HepG2 (cell line): Measurements from ENCODE around the gene OTUD1. TPM values are rescaled to one million over a fixed set of nuclear protein-coding genes. Genes with fewer than 3 reads are reported as not detected.

ENCODE experiments used
- DNMT1 ChIP-seq: sonication (generic); formaldehyde crosslinking; IDR thresholded peaks from 2 replicates; pipeline ENCODE4 v1.5.1; 2020; ENCODE audit warnings: mild to moderate bottlenecking, missing genetic modification reagents
- GABPB1 ChIP-seq: IDR thresholded peaks from 2 replicates; pipeline ENCODE4 v1.6.1; 2016; ENCODE audit warnings: mild to moderate bottlenecking, missing genetic modification reagents, moderate library complexity, missing compliant biosample characterization
- HNRNPK ChIP-seq: fragments of 200-400 bp; formaldehyde crosslinking; IDR thresholded peaks from 2 replicates; pipeline ENCODE4 v1.6.1; 2018; ENCODE audit warnings: low read length, low read depth, moderate library complexity, mild to moderate bottlenecking; ENCODE audit not compliant: poor library complexity, severe bottlenecking
- MBD4 ChIP-seq: IDR thresholded peaks from 2 replicates; pipeline ENCODE4 v1.6.1; 2012; ENCODE audit warnings: low read length, inconsistent platforms, borderline replicate concordance
- SAFB2 ChIP-seq: sonication (generic); formaldehyde crosslinking; IDR thresholded peaks from 2 replicates; pipeline ENCODE4 v1.5.1; 2020; ENCODE audit warnings: missing genetic modification reagents, low read depth, mild to moderate bottlenecking, borderline replicate concordance
- SIX4 ChIP-seq: sonication (generic); formaldehyde crosslinking; IDR thresholded peaks from 2 replicates; pipeline ENCODE4 v1.4.0; 2020; ENCODE audit warnings: missing genetic modification reagents
- ZBTB42 ChIP-seq: sonication (generic); formaldehyde crosslinking; IDR thresholded peaks from 2 replicates; pipeline ENCODE4 v1.5.0; 2020; ENCODE audit warnings: mild to moderate bottlenecking, missing genetic modification reagents
- ZBTB7B ChIP-seq: sonication (generic); formaldehyde crosslinking; IDR thresholded peaks from 2 replicates; pipeline ENCODE4 v1.4.0; 2020; ENCODE audit warnings: missing genetic modification reagents
- ZFX ChIP-seq: sonication (generic); formaldehyde crosslinking; IDR thresholded peaks from 2 replicates; pipeline ENCODE4 v1.4.0; 2020; ENCODE audit warnings: mild to moderate bottlenecking, low read depth, missing genetic modification reagents, moderate library complexity
- ZNF10 ChIP-seq: sonication (generic); formaldehyde crosslinking; IDR thresholded peaks from 2 replicates; pipeline ENCODE4 v1.4.0; 2020; ENCODE audit warnings: mild to moderate bottlenecking, low read depth, missing genetic modification reagents, borderline replicate concordance
- ZNF350 ChIP-seq: sonication (generic); formaldehyde crosslinking; IDR thresholded peaks from 2 replicates; pipeline ENCODE4 v1.4.0; 2020; ENCODE audit warnings: mild to moderate bottlenecking, low read depth, missing genetic modification reagents, borderline replicate concordance
- ZNF777 ChIP-seq: sonication (generic); formaldehyde crosslinking; IDR thresholded peaks from 2 replicates; pipeline ENCODE4 v1.4.0; 2020; ENCODE audit warnings: missing genetic modification reagents
- ZNF891 ChIP-seq: sonication (generic); formaldehyde crosslinking; IDR thresholded peaks from 2 replicates; pipeline ENCODE4 v1.5.0; 2020; ENCODE audit warnings: mild to moderate bottlenecking, missing genetic modification reagents
- polyA plus RNA-seq, 8 experiments: library from polyadenylated mRNA; depleted of rRNA in 3 of 8; stranded (reverse) in 7 of 8; unstranded in 1 of 8; fragments of >200 nt; fragmentation: Illumina TruSeq in 4 of 8; extraction: Trizol in 4 of 8; gene quantifications; 2 replicates each; pipeline versions ENCODE4 v1.2.1 to v1.2.3, GENCODE V29; 2011 to 2016; ENCODE audit warnings: low read depth in 4 of 8, missing spikeins in 1 of 8, mixed read lengths in 1 of 8; ENCODE audit not compliant: insufficient read depth in 1 of 8
- total RNA-seq, 5 experiments: library from RNA; depleted of rRNA; stranded (reverse); fragments of >200 nt; fragmentation: Illumina TruSeq; extraction: Trizol; gene quantifications; 2 replicates each; pipeline ENCODE4 v1.2.3, GENCODE V29; 2016; ENCODE audit warnings: low read depth in 1 of 5
- TF ChIP-seq, protein P1 (sequence below): IDR thresholded peaks from 2 replicates; pipeline ENCODE4 v1.6.1; 2016; ENCODE audit warnings: mild to moderate bottlenecking, missing biosample characterization, missing genetic modification reagents
- TF ChIP-seq, protein P2 (sequence below): sonication (generic); formaldehyde crosslinking; IDR thresholded peaks from 2 replicates; pipeline ENCODE4 v1.8.1; 2022; ENCODE audit warnings: mild to moderate bottlenecking, missing genetic modification reagents
- TF ChIP-seq, protein P3 (sequence below): sonication (generic); formaldehyde crosslinking; IDR thresholded peaks from 2 replicates; pipeline ENCODE4 v1.5.1; 2020; ENCODE audit warnings: mild to moderate bottlenecking, moderate library complexity, missing genetic modification reagents
- TF ChIP-seq, protein P4 (sequence below): sonication (generic); formaldehyde crosslinking; IDR thresholded peaks from 2 replicates; pipeline ENCODE4 v1.5.0; 2020; ENCODE audit warnings: mild to moderate bottlenecking, missing genetic modification reagents, borderline replicate concordance
- TF ChIP-seq, protein P5 (sequence below): sonication (generic); formaldehyde crosslinking; IDR thresholded peaks from 2 replicates; pipeline ENCODE4 v1.4.0; 2020; ENCODE audit warnings: missing genetic modification reagents, mild to moderate bottlenecking, borderline replicate concordance

Gene OTUD1
- total and polyA plus RNA-seq, 2 of the 13 experiments (the other 11 are each of a cell fraction or from before 2014, with no cell fraction given) = 1.2 to 1.4 TPM

DNA sequence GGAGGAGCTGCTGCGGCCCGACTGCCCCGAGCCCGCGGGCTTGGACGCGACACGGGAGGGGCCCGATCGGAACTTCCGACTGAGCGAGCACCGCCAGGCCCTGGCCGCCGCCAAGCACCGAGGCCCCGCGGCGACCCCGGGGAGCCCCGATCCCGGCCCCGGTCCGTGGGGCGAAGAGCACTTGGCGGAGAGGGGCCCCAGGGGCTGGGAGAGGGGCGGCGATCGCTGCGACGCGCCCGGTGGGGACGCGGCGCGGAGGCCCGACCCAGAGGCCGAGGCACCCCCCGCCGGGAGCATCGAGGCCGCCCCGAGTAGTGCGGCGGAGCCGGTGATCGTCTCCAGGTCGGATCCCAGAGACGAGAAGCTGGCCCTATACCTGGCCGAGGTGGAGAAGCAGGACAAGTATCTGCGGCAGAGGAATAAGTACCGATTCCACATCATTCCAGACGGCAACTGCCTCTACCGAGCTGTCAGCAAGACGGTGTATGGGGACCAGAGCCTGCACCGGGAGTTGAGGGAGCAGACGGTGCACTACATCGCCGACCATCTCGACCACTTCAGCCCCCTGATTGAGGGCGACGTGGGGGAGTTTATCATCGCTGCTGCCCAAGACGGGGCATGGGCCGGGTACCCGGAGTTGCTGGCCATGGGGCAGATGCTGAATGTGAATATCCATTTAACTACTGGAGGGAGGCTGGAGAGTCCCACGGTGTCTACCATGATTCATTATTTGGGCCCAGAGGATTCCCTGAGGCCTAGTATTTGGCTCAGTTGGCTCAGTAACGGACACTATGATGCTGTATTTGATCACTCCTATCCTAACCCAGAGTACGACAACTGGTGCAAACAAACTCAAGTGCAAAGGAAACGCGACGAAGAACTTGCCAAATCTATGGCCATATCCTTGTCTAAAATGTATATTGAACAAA lies 1.4 kb downstream of the OTUD1 start (continued):
- TF ChIP-seq, protein P1, sequence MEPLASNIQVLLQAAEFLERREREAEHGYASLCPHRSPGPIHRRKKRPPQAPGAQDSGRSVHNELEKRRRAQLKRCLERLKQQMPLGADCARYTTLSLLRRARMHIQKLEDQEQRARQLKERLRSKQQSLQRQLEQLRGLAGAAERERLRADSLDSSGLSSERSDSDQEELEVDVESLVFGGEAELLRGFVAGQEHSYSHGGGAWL = 0 out of 2 replicates have a peak, but pooled peaks have one; percentile 18
- TF ChIP-seq, protein P2, sequence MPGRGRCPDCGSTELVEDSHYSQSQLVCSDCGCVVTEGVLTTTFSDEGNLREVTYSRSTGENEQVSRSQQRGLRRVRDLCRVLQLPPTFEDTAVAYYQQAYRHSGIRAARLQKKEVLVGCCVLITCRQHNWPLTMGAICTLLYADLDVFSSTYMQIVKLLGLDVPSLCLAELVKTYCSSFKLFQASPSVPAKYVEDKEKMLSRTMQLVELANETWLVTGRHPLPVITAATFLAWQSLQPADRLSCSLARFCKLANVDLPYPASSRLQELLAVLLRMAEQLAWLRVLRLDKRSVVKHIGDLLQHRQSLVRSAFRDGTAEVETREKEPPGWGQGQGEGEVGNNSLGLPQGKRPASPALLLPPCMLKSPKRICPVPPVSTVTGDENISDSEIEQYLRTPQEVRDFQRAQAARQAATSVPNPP = 0 out of 2 replicates have a peak, but pooled peaks have one; percentile 27
- peak; percentile 79; the same call in 1 of the 2 replicates for TF ChIP-seq ZNF777 (CRISPR knock-in tag)
- TF ChIP-seq DNMT1 (CRISPR knock-in tag) = no peak
- TF ChIP-seq, protein P3, sequence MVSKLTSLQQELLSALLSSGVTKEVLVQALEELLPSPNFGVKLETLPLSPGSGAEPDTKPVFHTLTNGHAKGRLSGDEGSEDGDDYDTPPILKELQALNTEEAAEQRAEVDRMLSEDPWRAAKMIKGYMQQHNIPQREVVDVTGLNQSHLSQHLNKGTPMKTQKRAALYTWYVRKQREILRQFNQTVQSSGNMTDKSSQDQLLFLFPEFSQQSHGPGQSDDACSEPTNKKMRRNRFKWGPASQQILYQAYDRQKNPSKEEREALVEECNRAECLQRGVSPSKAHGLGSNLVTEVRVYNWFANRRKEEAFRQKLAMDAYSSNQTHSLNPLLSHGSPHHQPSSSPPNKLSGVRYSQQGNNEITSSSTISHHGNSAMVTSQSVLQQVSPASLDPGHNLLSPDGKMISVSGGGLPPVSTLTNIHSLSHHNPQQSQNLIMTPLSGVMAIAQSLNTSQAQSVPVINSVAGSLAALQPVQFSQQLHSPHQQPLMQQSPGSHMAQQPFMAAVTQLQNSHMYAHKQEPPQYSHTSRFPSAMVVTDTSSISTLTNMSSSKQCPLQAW (CRISPR knock-in tag) = 0 out of 2 replicates have a peak, but pooled peaks have one; percentile 15
- no peak for TF ChIP-seq ZBTB42 (CRISPR knock-in tag)
- TF ChIP-seq ZNF350 (CRISPR knock-in tag) = no peak
- TF ChIP-seq SAFB2 (CRISPR knock-in tag) = no peak
- TF ChIP-seq ZFX (CRISPR knock-in tag) = peak; percentile 48; the same call in 1 of the 2 replicates
- TF ChIP-seq ZBTB7B (CRISPR knock-in tag) = no peak
- TF ChIP-seq GABPB1 (CRISPR knock-in tag) = peak; percentile 7; the same call in 1 of the 2 replicates
- TF ChIP-seq, protein P4, sequence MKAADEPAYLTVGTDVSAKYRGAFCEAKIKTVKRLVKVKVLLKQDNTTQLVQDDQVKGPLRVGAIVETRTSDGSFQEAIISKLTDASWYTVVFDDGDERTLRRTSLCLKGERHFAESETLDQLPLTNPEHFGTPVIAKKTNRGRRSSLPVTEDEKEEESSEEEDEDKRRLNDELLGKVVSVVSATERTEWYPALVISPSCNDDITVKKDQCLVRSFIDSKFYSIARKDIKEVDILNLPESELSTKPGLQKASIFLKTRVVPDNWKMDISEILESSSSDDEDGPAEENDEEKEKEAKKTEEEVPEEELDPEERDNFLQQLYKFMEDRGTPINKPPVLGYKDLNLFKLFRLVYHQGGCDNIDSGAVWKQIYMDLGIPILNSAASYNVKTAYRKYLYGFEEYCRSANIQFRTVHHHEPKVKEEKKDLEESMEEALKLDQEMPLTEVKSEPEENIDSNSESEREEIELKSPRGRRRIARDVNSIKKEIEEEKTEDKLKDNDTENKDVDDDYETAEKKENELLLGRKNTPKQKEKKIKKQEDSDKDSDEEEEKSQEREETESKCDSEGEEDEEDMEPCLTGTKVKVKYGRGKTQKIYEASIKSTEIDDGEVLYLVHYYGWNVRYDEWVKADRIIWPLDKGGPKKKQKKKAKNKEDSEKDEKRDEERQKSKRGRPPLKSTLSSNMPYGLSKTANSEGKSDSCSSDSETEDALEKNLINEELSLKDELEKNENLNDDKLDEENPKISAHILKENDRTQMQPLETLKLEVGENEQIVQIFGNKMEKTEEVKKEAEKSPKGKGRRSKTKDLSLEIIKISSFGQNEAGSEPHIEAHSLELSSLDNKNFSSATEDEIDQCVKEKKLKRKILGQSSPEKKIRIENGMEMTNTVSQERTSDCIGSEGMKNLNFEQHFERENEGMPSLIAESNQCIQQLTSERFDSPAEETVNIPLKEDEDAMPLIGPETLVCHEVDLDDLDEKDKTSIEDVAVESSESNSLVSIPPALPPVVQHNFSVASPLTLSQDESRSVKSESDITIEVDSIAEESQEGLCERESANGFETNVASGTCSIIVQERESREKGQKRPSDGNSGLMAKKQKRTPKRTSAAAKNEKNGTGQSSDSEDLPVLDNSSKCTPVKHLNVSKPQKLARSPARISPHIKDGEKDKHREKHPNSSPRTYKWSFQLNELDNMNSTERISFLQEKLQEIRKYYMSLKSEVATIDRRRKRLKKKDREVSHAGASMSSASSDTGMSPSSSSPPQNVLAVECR = peak; percentile 19; the same call in 1 of the 2 replicates
- 0 out of 2 replicates have a peak, but pooled peaks have one; percentile 24 for TF ChIP-seq ZNF891
- no peak for TF ChIP-seq ZNF10
- no peak for TF ChIP-seq HNRNPK
- TF ChIP-seq, protein P5, sequence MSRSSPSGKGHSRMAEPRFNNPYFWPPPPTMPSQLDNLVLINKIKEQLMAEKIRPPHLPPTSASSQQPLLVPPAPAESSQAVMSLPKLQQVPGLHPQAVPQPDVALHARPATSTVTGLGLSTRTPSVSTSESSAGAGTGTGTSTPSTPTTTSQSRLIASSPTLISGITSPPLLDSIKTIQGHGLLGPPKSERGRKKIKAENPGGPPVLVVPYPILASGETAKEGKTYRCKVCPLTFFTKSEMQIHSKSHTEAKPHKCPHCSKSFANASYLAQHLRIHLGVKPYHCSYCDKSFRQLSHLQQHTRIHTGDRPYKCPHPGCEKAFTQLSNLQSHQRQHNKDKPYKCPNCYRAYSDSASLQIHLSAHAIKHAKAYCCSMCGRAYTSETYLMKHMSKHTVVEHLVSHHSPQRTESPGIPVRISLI (CRISPR knock-in tag) = no peak
- no peak for TF ChIP-seq SIX4 (CRISPR knock-in tag)
- TF ChIP-seq MBD4 = no peak
